Measurements from ENCODE around the gene TMEM196.
"Not testable (repeated sequence)": the region's sequence is repeated elsewhere in the genome, so short reads cannot be mapped to it uniquely, and the experiment has no call there.

Gene TMEM196

DNA sequence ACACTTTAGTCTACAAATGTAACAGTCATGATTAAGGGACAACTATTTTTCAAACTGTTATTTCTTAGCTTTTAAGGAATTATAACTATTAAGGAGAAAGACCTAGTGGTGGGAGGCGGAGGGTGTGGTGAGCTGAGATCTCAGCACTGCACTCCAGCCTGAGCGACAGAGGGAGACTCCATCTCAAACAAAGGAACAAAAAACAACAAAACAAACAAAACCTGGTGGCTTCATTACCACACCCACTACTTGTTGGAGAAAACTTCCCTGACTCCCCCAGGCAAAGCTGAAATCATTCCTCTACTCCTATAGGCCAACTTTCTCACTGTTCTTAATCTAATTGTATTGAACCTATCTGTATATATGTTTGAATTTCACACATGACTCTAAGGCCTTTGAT is 67.8 kb downstream of the TMEM196 start:
- no peak for DNase-seq

DNA sequence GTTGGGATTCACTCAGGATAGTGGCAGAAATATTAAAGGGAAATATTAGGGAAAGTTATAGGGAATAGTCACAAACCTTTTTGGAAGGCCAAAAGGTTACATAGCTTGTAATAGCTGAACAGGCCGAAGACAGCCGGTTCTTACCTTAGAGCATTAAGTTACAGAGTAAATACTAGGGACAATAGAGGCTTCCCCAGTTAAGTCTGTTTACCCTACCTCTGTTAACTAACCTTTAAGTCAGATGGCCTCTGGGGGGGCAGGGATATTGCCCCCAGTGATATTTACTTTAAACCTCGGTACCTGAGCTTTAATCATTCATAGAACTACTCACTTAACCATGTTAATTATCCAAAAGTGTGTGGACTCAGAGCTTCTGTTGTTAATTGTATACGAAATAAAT is 71.9 kb downstream of the TMEM196 start:
- no peak for DNase-seq

DNA sequence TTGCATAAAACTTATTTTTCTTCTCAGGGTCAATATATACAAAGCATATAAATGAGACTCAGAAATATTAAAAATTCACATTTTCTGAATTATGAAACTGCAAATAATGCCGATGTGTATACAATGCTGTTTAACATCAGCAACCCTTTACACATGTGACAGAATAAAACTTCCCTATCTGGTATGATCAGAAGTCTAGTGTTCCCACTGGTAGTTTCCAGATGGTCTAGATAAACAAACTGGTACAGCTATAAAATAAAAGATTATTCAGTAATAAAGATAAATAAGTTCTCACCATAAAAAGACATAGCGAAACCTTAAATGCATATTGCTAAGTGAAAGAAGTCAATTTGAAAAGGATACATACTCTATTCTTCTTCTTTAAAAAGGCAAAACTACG is 72.5 kb downstream of the TMEM196 start:
- DNase-seq: no peak

DNA sequence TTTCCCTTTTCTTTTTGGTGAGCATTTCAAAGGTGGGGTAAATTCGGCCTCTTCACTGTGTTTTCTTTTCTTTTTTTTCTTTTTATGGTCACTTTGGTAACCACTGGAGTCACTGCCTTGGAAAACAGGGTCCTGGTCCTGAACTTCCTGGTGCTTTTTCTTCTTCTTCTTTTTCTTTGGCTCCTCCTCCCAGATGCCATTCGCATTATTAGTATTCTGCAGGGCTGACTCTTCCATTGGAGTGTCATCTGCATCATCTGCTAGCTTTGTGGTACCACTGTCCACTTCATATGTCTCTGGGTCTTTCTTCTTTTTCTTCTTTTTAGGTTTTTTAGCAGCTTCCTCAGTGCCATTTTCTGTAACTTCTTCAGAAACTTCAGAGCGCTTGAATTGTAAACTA is 75.1 kb downstream of the TMEM196 start:
- no peak for DNase-seq

DNA sequence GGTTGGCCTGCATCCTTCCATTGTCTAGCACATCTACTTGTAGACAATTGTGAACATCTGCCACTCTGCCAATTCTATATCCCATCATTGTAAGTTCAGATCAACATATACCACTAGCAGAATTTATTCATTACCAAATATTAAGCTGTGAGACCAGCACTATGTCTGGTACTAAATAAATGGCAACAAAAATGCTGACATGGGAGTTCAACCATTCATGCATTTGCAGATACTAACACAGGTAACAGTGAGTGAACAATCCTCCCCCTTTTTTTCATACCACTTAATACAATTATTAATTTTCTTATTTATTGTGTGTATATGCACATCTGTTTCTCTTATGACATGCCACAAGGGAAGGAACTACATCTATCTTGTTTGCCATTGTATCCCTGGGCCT is 76.5 kb downstream of the TMEM196 start:
- no peak for DNase-seq

DNA sequence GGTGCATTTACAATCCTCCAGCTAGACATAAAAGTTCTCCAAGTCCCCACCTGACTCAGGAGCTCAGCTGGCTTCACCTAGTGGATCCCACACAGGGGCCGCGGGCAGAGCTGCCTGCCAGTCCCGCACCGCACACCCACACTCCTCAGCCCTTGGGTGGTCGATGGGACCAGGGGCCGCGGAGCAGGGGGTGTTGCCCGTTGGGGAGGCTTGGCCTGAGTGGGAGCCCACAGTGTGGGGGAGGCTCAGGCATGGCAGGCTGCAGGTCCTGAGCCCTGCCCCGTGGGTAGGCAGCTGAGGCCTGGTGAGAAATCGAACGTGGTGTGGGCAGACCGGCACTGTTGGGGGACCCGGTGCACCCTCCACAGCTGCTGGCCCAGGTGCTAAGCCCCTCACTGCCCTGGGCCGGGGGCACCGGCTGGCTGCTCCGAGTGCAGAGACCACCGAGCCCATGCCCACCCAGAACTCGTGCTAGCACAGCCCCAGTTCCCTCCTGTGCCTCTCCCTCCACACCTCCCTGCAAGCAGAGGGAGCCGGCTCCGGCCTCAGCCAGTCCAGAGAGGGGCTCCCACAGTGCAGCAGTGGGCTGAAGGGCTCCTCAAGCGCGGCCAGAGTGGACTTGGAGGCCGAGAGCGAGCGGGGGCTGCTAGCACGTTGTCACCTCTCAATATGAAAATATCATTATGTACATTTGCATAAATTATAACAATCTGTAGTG is 81.1 kb downstream of the TMEM196 start:
- no peak for DNase-seq

DNA sequence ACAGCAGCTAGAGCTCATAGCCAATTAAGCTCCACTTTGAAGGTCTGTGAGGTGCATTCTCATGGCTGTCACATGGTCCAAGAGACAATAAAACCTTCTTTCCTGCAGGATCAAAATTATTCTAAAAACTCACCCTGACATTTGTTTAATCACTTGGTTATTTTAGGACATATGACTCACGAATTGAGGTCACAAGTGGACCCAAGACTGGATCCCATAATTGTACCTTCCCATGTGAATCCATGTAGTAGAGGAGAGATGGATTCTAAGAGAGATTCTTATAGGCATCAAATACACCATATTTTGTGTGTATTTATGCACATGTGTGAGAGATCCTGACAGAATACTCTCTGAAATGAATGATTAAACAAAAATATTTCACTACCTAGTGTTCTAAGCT is 82.7 kb downstream of the TMEM196 start:
- DNase-seq: no peak

DNA sequence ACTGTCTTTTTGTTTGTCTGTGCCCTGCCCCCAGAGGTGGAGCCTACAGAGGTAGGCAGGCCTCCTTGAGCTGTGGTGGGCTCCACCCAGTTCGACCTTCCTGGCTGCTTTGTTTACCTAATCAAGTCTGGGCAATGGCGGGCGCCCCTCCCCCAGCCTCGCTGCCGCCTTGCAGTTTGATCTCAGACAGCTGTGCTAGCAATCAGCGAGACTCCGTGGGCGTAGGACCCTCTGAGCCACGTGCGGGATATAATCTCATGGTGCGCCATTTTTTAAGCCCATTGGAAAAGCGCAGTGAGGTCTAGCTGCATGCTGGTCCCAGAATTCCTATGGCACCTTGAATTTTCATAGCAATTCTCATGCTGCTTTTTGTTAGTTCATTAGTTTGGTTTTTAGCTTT is 84.3 kb downstream of the TMEM196 start:
- not testable (repeated sequence) for DNase-seq

DNA sequence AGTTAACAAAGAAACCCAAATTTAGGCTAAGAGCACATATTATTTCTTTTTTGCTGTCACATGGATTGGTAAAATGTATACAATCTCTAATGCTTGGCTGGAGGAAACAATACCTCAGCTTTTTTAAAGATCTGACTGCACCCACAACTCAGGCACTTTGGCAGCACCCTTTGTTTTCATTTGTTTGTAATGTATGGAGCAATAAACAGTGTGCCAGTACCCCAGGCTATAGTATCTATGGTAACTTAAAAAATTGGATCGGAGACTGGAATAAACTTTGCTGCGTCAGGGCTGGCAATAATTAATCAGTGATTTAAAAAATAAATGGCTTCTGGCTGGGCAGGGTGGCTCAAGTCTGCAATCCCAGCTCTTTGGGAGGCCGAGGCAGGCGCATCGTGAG is 91.8 kb downstream of the TMEM196 start:
- no peak for DNase-seq

DNA sequence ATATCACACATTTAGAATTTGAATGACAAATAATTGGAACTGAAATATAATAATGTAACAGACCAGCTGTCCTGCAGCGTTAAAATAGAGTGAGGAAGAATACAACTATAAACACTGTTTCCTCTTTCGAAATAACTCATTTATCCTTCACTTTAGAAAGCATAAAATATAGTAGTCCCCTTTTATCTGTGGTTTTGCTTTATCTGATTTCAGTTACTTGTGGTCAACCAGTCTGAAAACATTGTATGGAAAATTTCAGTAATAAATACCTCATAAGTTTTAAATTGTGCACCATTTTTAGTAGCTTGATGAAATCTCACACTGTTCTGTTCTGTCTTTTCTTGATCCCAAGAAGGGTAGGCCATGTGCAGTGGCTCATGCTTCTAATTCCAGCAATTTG is 96.2 kb downstream of the TMEM196 start:
- no peak for DNase-seq

DNA sequence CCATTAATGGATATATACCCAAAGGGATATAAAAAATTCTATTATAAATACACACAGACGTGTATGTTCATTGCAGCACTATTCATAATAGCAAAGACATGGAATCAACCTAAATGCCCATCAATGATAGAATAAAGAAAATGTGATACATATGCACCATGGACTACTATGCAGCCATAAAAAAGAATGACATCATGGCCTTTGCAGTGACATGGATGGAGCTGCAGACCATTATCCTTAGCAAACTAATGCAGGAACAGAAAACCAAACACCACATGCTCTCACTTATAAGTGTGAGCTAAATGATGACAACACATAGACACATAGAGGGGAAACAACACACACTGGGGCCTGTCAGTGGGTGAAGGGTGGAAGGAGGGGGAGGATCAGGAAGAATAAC is 97.6 kb downstream of the TMEM196 start:
- DNase-seq: no peak

DNA sequence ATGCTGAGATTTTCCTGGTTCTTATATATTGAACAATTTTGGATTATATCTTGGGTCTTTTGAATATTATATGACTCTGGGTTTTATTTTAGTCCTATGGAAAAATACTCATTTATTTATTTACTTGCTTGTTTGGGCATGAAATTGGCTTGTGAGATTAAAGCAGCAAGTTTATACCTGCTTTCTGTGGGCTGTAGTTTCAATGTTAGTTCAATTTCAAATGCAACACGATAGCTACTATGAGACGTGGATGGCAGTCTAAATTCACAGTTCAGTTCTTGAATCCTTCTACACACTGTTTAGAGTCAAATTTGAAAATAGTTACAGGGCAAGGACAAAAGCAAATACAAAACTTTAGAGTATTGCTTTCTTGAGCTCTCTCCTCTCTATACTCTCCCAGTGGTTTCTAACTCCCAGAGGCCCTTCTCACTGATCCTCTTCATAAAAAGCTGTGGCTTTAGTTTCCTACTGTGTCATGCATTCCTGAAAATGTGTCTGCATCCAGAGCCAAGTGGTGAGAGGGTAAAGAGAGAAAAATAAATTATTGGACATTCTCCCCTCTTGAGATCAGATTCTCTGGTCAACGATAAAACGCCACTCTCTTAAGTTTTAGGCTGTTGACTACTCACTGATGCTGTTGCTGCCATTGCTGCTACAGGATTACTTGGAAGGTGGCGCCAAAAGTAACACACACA is 99.0 kb downstream of the TMEM196 start:
- DNase-seq: no peak

DNA sequence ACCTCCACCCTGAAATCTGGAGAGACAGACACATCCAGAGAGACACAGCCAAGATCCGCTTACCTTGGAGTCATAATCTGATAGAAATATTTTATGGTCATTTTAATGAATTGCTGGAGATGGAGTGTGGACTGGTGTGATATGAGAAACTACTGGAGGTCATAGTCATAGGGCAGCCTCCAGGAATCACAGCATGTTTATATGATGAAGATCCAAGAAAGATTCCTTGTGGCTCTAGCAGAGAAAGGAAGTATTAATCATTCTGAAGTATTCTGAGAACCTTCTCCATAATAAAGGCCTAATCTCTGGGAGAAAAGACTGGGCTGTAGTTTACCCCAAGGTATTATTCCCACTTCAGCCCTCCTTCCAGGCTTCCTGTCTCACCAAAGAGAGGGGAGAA is 102.6 kb downstream of the TMEM196 start:
- DNase-seq: no peak

Measured in NCI-H524 (cell line).